HepG2 (cell line): ENCODE data around the gene PITPNM2. TPM values are rescaled to one million over a fixed set of nuclear protein-coding genes. Genes with fewer than 3 reads are reported as not detected.
A peak's percentile ranks its signal among the peaks of the same experiment; 100 is the strongest.

Experiments
- ARNT2 ChIP-seq: sonication (generic); formaldehyde crosslinking; IDR thresholded peaks from 2 replicates; pipeline ENCODE4 v1.8.0; 2022; ENCODE audit warnings: mild to moderate bottlenecking, low read depth, missing genetic modification reagents, moderate library complexity
- CBX2 ChIP-seq, 2 experiments: fragments of 200-600 bp in 1 of 2; sonication (generic); formaldehyde crosslinking in 1 of 2; IDR thresholded peaks; 2 replicates each; pipeline versions ENCODE4 v1.7.0 to v1.8.1; 2018 to 2022; ENCODE audit warnings: low read depth in 2 of 2, low read length in 1 of 2, mild to moderate bottlenecking in 1 of 2, missing genetic modification reagents in 1 of 2
- CREBL2 ChIP-seq: sonication (generic); formaldehyde crosslinking; IDR thresholded peaks from 2 replicates; pipeline ENCODE4 v1.8.1; 2023; ENCODE audit warnings: missing genetic modification reagents, mild to moderate bottlenecking, borderline replicate concordance
- EED ChIP-seq: sonication (generic); formaldehyde crosslinking; IDR thresholded peaks from 2 replicates; pipeline ENCODE4 v1.5.0; 2020; ENCODE audit warnings: mild to moderate bottlenecking, missing genetic modification reagents
- ISX ChIP-seq: sonication (generic); formaldehyde crosslinking; conservative IDR thresholded peaks from 2 replicates; pipeline ENCODE4 v1.5.0; 2020; ENCODE audit warnings: missing genetic modification reagents
- MAFF ChIP-seq: IDR thresholded peaks from 2 replicates; pipeline ENCODE4 v1.6.1; 2011; ENCODE audit warnings: low read depth, low read length, improper control_type of control experiment
- MAX ChIP-seq: IDR thresholded peaks from 2 replicates; pipeline ENCODE4 v1.6.1; 2012; ENCODE audit warnings: inconsistent platforms
- MYNN ChIP-seq: sonication (generic); formaldehyde crosslinking; IDR thresholded peaks from 2 replicates; pipeline ENCODE4 v1.4.0; 2020; ENCODE audit warnings: mild to moderate bottlenecking, low read depth, missing genetic modification reagents
- PHF5A ChIP-seq: IDR thresholded peaks from one replicate; pipeline ENCODE4 v1.6.1; 2018; ENCODE audit warnings: low read depth, missing genetic modification reagents; ENCODE audit not compliant: unreplicated experiment
- POLR2AphosphoS5 ChIP-seq: IDR thresholded peaks from 2 replicates; pipeline ENCODE4 v1.6.1; 2012; ENCODE audit warnings: low read depth, low read length
- RXRA ChIP-seq: sonication (generic); formaldehyde crosslinking; IDR thresholded peaks from 2 replicates; pipeline ENCODE4 v1.5.1; 2020; ENCODE audit warnings: missing genetic modification reagents
- TEF ChIP-seq: sonication (generic); formaldehyde crosslinking; IDR thresholded peaks from 2 replicates; pipeline ENCODE4 v1.5.0; 2020; ENCODE audit warnings: missing genetic modification reagents
- ZBTB3 ChIP-seq: sonication (generic); formaldehyde crosslinking; IDR thresholded peaks from 2 replicates; pipeline ENCODE4 v1.4.0; 2020; ENCODE audit warnings: low read depth, mild to moderate bottlenecking, moderate library complexity, missing genetic modification reagents, borderline replicate concordance
- ZFAT ChIP-seq: sonication (generic); formaldehyde crosslinking; conservative IDR thresholded peaks from 2 replicates; pipeline ENCODE4 v1.8.1; 2023; ENCODE audit warnings: missing genetic modification reagents, inconsistent platforms
- ZFP62 ChIP-seq: sonication (generic); formaldehyde crosslinking; IDR thresholded peaks from 2 replicates; pipeline ENCODE4 v1.4.0; 2020; ENCODE audit warnings: missing genetic modification reagents
- ZNF101 ChIP-seq: sonication (generic); formaldehyde crosslinking; IDR thresholded peaks from 2 replicates; pipeline ENCODE4 v1.4.0; 2020; ENCODE audit warnings: mild to moderate bottlenecking, low read depth, missing genetic modification reagents, borderline replicate concordance
- ZNF17 ChIP-seq: sonication (generic); formaldehyde crosslinking; IDR thresholded peaks from 2 replicates; pipeline ENCODE4 v1.5.0; 2020; ENCODE audit warnings: mild to moderate bottlenecking, missing genetic modification reagents
- ZNF678 ChIP-seq: sonication (generic); formaldehyde crosslinking; IDR thresholded peaks from 2 replicates; pipeline ENCODE4 v1.4.0; 2020; ENCODE audit warnings: mild to moderate bottlenecking, missing genetic modification reagents
- ZSCAN25 ChIP-seq: sonication (generic); formaldehyde crosslinking; IDR thresholded peaks from 2 replicates; pipeline ENCODE4 v1.8.0; 2022; ENCODE audit warnings: mild to moderate bottlenecking, missing genetic modification reagents
- polyA plus RNA-seq, 8 experiments: library from polyadenylated mRNA; depleted of rRNA in 3 of 8; stranded (reverse) in 7 of 8; unstranded in 1 of 8; fragments of >200 nt; fragmentation: Illumina TruSeq in 4 of 8; extraction: Trizol in 4 of 8; gene quantifications; 2 replicates each; pipeline versions ENCODE4 v1.2.1 to v1.2.3, GENCODE V29; 2011 to 2016; ENCODE audit warnings: low read depth in 4 of 8, missing spikeins in 1 of 8, mixed read lengths in 1 of 8; ENCODE audit not compliant: insufficient read depth in 1 of 8
- total RNA-seq, 5 experiments: library from RNA; depleted of rRNA; stranded (reverse); fragments of >200 nt; fragmentation: Illumina TruSeq; extraction: Trizol; gene quantifications; 2 replicates each; pipeline ENCODE4 v1.2.3, GENCODE V29; 2016; ENCODE audit warnings: low read depth in 1 of 5
- TF ChIP-seq, protein P1 (sequence below): sonication (generic); formaldehyde crosslinking; IDR thresholded peaks from 2 replicates; pipeline ENCODE4 v1.8.0; 2022; ENCODE audit warnings: mild to moderate bottlenecking, missing genetic modification reagents, moderate library complexity
- TF ChIP-seq, protein P2 (sequence below): sonication (generic); formaldehyde crosslinking; conservative IDR thresholded peaks from 2 replicates; pipeline ENCODE4 v1.8.0; 2022; ENCODE audit warnings: missing genetic modification reagents
- TF ChIP-seq, protein P3 (sequence below): sonication (generic); formaldehyde crosslinking; IDR thresholded peaks from 2 replicates; pipeline ENCODE4 v1.4.0; 2020; ENCODE audit warnings: missing genetic modification reagents, mild to moderate bottlenecking, borderline replicate concordance

PITPNM2 gene
- total and polyA plus RNA-seq, 2 of the 13 experiments (the other 11 are each of a cell fraction or from before 2014, with no cell fraction given): 4.2 to 5.3 TPM

GRCh38 chr12:123141615-123142517 is 9.0 kb downstream of the PITPNM2 start (continued):
- TF ChIP-seq CREBL2 (CRISPR knock-in tag) (no peak), CBX2 (IDR thresholded peaks at IDR 0.05; ENCODE audit: low read depth, low read length) (no peak), CBX2 (CRISPR knock-in tag; IDR thresholded peaks at IDR 0.05; ENCODE audit: low read depth) (no peak), ARNT2 (CRISPR knock-in tag) (no peak), POLR2AphosphoS5 (peak; percentile 54), ZBTB3 (no peak), ZNF17 (no peak), MAFF (peak; percentile 91), ZFP62 (no peak), ZSCAN25 (peak; percentile 38; the same call in 1 of the 2 replicates), TEF (CRISPR knock-in tag) (no peak), PHF5A (peak; percentile 41), ZNF101 (CRISPR knock-in tag) (no peak), MAX (0 out of 2 replicates have a peak, but pooled peaks have one; percentile 15), EED (CRISPR knock-in tag) (no peak), MYNN (CRISPR knock-in tag) (0 out of 2 replicates have a peak, but pooled peaks have one; percentile 44), RXRA (CRISPR knock-in tag) (peak; percentile 84), ZFAT (CRISPR knock-in tag) (no peak), ZNF678 (CRISPR knock-in tag) (no peak), ISX (CRISPR knock-in tag) (no peak)
- TF ChIP-seq, protein P1, sequence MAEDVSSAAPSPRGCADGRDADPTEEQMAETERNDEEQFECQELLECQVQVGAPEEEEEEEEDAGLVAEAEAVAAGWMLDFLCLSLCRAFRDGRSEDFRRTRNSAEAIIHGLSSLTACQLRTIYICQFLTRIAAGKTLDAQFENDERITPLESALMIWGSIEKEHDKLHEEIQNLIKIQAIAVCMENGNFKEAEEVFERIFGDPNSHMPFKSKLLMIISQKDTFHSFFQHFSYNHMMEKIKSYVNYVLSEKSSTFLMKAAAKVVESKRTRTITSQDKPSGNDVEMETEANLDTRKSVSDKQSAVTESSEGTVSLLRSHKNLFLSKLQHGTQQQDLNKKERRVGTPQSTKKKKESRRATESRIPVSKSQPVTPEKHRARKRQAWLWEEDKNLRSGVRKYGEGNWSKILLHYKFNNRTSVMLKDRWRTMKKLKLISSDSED: no peak
- TF ChIP-seq, protein P2, sequence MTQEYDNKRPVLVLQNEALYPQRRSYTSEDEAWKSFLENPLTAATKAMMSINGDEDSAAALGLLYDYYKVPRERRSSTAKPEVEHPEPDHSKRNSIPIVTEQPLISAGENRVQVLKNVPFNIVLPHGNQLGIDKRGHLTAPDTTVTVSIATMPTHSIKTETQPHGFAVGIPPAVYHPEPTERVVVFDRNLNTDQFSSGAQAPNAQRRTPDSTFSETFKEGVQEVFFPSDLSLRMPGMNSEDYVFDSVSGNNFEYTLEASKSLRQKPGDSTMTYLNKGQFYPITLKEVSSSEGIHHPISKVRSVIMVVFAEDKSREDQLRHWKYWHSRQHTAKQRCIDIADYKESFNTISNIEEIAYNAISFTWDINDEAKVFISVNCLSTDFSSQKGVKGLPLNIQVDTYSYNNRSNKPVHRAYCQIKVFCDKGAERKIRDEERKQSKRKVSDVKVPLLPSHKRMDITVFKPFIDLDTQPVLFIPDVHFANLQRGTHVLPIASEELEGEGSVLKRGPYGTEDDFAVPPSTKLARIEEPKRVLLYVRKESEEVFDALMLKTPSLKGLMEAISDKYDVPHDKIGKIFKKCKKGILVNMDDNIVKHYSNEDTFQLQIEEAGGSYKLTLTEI (CRISPR knock-in tag): no peak
- TF ChIP-seq, protein P3, sequence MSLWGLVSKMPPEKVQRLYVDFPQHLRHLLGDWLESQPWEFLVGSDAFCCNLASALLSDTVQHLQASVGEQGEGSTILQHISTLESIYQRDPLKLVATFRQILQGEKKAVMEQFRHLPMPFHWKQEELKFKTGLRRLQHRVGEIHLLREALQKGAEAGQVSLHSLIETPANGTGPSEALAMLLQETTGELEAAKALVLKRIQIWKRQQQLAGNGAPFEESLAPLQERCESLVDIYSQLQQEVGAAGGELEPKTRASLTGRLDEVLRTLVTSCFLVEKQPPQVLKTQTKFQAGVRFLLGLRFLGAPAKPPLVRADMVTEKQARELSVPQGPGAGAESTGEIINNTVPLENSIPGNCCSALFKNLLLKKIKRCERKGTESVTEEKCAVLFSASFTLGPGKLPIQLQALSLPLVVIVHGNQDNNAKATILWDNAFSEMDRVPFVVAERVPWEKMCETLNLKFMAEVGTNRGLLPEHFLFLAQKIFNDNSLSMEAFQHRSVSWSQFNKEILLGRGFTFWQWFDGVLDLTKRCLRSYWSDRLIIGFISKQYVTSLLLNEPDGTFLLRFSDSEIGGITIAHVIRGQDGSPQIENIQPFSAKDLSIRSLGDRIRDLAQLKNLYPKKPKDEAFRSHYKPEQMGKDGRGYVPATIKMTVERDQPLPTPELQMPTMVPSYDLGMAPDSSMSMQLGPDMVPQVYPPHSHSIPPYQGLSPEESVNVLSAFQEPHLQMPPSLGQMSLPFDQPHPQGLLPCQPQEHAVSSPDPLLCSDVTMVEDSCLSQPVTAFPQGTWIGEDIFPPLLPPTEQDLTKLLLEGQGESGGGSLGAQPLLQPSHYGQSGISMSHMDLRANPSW (CRISPR knock-in tag): no peak; the same call in 1 of the 2 replicates
